ENCODE measurements around the gene PRTN3. TPM values are rescaled to one million over a fixed set of nuclear protein-coding genes. Genes with fewer than 3 reads are reported as not detected.
"Not testable (repeated sequence)": the region's sequence is repeated elsewhere in the genome, so short reads cannot be mapped to it uniquely, and the experiment has no call there.

PRTN3 gene
- total RNA-seq, 1 donor from 2014 or later, result not detected

GRCh38 chr19:852136-853013 lies 11.6 kb downstream of the PRTN3 start, which contains the start of gene ELANE:
ELANE (plus strand) TSS chr19:852303; CDS start chr19:852329, 26 bp downstream.
- POLR2A ChIA-PET, result interaction anchor here (0.6 kb wide), 1 partner anchor 66 kb away, joined by 3 read pairs; no protein-coding TSS in a partner anchor
- Mint-ChIP-seq H3K27ac (no peak within 1 kb of the TSS), H3K27me3 (peaks cover 21% of the 10 kb centered on the region), H3K4me1 (peaks cover 2% of the 10 kb centered on the region), H3K4me3 (no peak within 1 kb of the TSS), H3K36me3 (ENCODE audit: low read depth) (no peaks in the 10 kb centered on the region), H3K9me3 (no peaks in the 10 kb centered on the region)
- ATAC-seq (ENCODE audit: low read depth) (no peak), DNase-seq (no peak)
- CTCF ChIA-PET, result no interaction called here
- intact Hi-C loops (cut with micrococcal nuclease), result no loop called here
- no peak for TF ChIP-seq CTCF (IDR thresholded peaks at IDR 0.05)

- Mint-ChIP-seq H3K4me3 (no peak overlapping the region), H3K36me3 (ENCODE audit: low read depth) (no peaks in the 10 kb centered on the region), H3K4me1 (peaks cover 4% of the 10 kb centered on the region), H3K27me3 (peaks cover 18% of the 10 kb centered on the region), H3K27ac (no peak overlapping the region), H3K9me3 (no peaks in the 10 kb centered on the region)
- ChIA-PET POLR2A (no interaction called here), CTCF (no interaction called here)
- no peak for ATAC-seq (ENCODE audit: low read depth)
- DNase-seq, result no peak
- no peak for TF ChIP-seq CTCF (IDR thresholded peaks at IDR 0.05)
- intact Hi-C loops (cut with micrococcal nuclease), result no loop called here
Measured at GRCh38 chr19:853014-853585, 12.3 kb downstream of the PRTN3 start.

GRCh38 chr19:853614-854220 lies 12.9 kb downstream of the PRTN3 start:
- ATAC-seq (ENCODE audit: low read depth); H3K9me3 Mint-ChIP-seq; H3K27ac Mint-ChIP-seq; DNase-seq; intact Hi-C loops (cut with micrococcal nuclease); H3K36me3 Mint-ChIP-seq (ENCODE audit: low read depth); H3K4me1 Mint-ChIP-seq; H3K4me3 Mint-ChIP-seq: not testable (repeated sequence)
- ChIA-PET CTCF (interaction anchor here (0.8 kb wide), 1 partner anchor 55 kb away, joined by 3 read pairs; no protein-coding TSS in a partner anchor), POLR2A (interaction anchor here (0.6 kb wide), 1 partner anchor 641 kb away, joined by 3 read pairs; no protein-coding TSS in a partner anchor)
- peaks cover 15% of the 10 kb centered on the region for H3K27me3 Mint-ChIP-seq

- H3K27me3 Mint-ChIP-seq, result peaks cover 12% of the 10 kb centered on the region
- H3K4me3 Mint-ChIP-seq, result no peak overlapping the region
- H3K9me3 Mint-ChIP-seq, result no peaks in the 10 kb centered on the region
- POLR2A ChIA-PET, result interaction anchor here (0.6 kb wide), 1 partner anchor 640 kb away, joined by 3 read pairs; no protein-coding TSS in a partner anchor
- CTCF ChIA-PET, result interaction anchor here (0.8 kb wide), 1 partner anchor 54 kb away, joined by 3 read pairs; no protein-coding TSS in a partner anchor
- intact Hi-C loops (cut with micrococcal nuclease), result no loop called here
- no peak for TF ChIP-seq CTCF (IDR thresholded peaks at IDR 0.05)
- DNase-seq, result no peak
- no peak for ATAC-seq (ENCODE audit: low read depth)
- H3K27ac Mint-ChIP-seq, result no peak overlapping the region
- H3K4me1 Mint-ChIP-seq, result peaks cover 5% of the 10 kb centered on the region
- H3K36me3 Mint-ChIP-seq (ENCODE audit: low read depth), result no peaks in the 10 kb centered on the region
Measured at GRCh38 chr19:854549-854948, 13.8 kb downstream of the PRTN3 start.

DNA sequence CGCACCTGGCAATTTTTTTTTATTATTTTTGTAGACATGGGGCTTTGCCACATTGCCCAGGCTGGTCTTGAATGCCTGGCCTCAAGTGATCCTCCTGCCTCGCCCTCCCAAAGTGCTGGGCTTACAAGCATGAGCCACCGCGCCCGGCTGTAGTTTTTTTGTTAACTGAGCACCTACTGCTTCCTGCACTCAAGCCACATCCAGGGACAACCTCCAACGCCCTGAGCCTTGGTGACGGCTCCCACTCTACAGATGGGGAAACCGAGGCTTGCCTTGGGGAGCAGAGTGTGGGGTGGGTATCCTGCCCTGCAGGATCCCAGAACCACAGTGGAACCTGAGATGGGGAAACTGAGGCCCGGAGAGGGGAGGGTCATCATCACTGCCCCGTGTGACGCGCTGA lies 14.3 kb downstream of the PRTN3 start:
- no peaks in the 10 kb centered on the region for H3K9me3 Mint-ChIP-seq
- TF ChIP-seq CTCF (IDR thresholded peaks at IDR 0.05), result no peak
- H3K4me1 Mint-ChIP-seq, result peaks cover 5% of the 10 kb centered on the region
- DNase-seq (no peak), ATAC-seq (ENCODE audit: low read depth) (no peak)
- no peak overlapping the region for H3K27ac Mint-ChIP-seq
- H3K27me3 Mint-ChIP-seq, result peaks cover 8% of the 10 kb centered on the region
- intact Hi-C loops (cut with micrococcal nuclease), result no loop called here
- no peaks in the 10 kb centered on the region for H3K36me3 Mint-ChIP-seq (ENCODE audit: low read depth)
- CTCF ChIA-PET, result no interaction called here
- POLR2A ChIA-PET, result interaction anchor here (2.1 kb wide), 1 partner anchor 59 kb away, joined by 19 read pairs; no protein-coding TSS in a partner anchor
- no peak overlapping the region for H3K4me3 Mint-ChIP-seq
